Heart left ventricle (tissue), 16 donors: ENCODE results near the gene TAC3. TPM values are rescaled to one million over a fixed set of nuclear protein-coding genes. Genes with fewer than 3 reads are reported as not detected.

Experiments used
- ATAC-seq, 4 donors: fragments of 200-7000 bp; cut with Tn5 transposase; one replicate each; pipeline ENCODE4 v1.9.1; 2020 to 2022; ENCODE audit warnings: moderate library complexity in 4 of 4, mild to moderate bottlenecking in 3 of 4, moderate number of reproducible peaks in 1 of 4
- DNase-seq, 5 donors: peaks; one replicate each; pipeline ENCODE4 v3.0.0-alpha.2; 2020
- H3K27ac ChIP-seq, 12 donors: fragments of 200-600 bp; sonication (generic) in 4 of 12; one replicate each; pipeline versions ENCODE4 v1.5.0 to v1.8.0; 2016 to 2022; ENCODE audit warnings: mild to moderate bottlenecking in 2 of 12
- H3K27me3 ChIP-seq, 9 donors: fragments of 200-600 bp; sonication (generic) in 2 of 9; one replicate each; pipeline versions ENCODE4 v1.5.1 to v1.8.0; 2016 to 2022; ENCODE audit warnings: mild to moderate bottlenecking in 3 of 9
- H3K36me3 ChIP-seq, 9 donors: fragments of 200-600 bp; sonication (generic) in 2 of 9; one replicate each; pipeline versions ENCODE4 v1.5.0 to v1.8.0; 2018 to 2022; ENCODE audit warnings: mild to moderate bottlenecking in 2 of 9
- H3K4me1 ChIP-seq, 12 donors: fragments of 200-600 bp; sonication (generic) in 4 of 12; one replicate each; pipeline versions ENCODE4 v1.5.0 to v1.8.0; 2016 to 2022; ENCODE audit warnings: mild to moderate bottlenecking in 3 of 12
- H3K4me3 ChIP-seq, 12 donors: fragments of 200-600 bp; sonication (generic) in 4 of 12; one replicate each; pipeline versions ENCODE4 v1.5.0 to v1.8.0; 2017 to 2022; ENCODE audit warnings: mild to moderate bottlenecking in 9 of 12, moderate library complexity in 4 of 12
- H3K9me3 ChIP-seq, 12 donors: fragments of 200-600 bp; sonication (generic) in 4 of 12; one replicate each; pipeline versions ENCODE4 v1.5.0 to v1.8.0; 2016 to 2022; ENCODE audit warnings: mild to moderate bottlenecking in 1 of 12
- POLR2A ChIP-seq, 2 donors: fragments of 450-650 bp; IDR thresholded peaks; one replicate each; pipeline ENCODE4 v1.6.1; 2017; ENCODE audit warnings: antibody characterized with exemption in 2 of 2, mild to moderate bottlenecking in 2 of 2, moderate library complexity in 2 of 2
- WGBS, 4 donors: extraction: QIAGEN DNeasy Blood & Tissue Kit in 2 of 4; methylation state at CpG; one replicate each; pipeline versions ENCODE4 v1.1.5 to v1.1.7; 2013 to 2018; 5-methylcytosine and 5-hydroxymethylcytosine counted together
- intact Hi-C, 10 donors: fragments of 100-400 bp; cut with DNase I; formaldehyde crosslinking; loops; one replicate each; pipeline versions ENCODE4 v1.11.1 to v1.14.2; 2022
- polyA plus RNA-seq, 2 donors: library from polyadenylated mRNA; stranded (reverse); fragments of 200-250 nt; gene quantifications; one replicate each; pipeline ENCODE4 v1.2.3, GENCODE V29; 2013
- total RNA-seq, 9 donors: library from RNA; depleted of rRNA in 2 of 9; stranded (reverse); fragments of >200 nt in 2 of 9; fragmentation: NEBNext Ultra II Directional in 3 of 9; extraction: Animal tissue kit (Norgen Biotek cat#: 25700) in 3 of 9; gene quantifications; one replicate each; pipeline versions ENCODE4 v1.1.0 to v1.2.4, GENCODE V29; 2016 to 2023
- TF ChIP-seq, protein P1 (sequence below), 12 donors: fragments of 200-600 bp; sonication (generic) in 4 of 12; IDR thresholded peaks; one replicate each; pipeline versions ENCODE4 v1.5.0 to v1.8.0; 2018 to 2022; ENCODE audit warnings: antibody characterized with exemption in 12 of 12, mild to moderate bottlenecking in 5 of 12
- donor health status: ischemic (EF 13 %, LVEDD 7.1; RV severe dilation, severe dysfunction).
- donor health status: healthy with polysubstance abuse.
- donor health status: DM: no; HTN: yes; CAD: no.
- donor health status: DM: no; HTN: no; CAD: no.
- donor health status: ischemic (EF 25% LVEDD 6.9; RV normal size, moderate dysfunction).
- donor health status: ischemic (EF 25% LVEDD 5.7; RV mildly dilated, moderate dysfunction).
- donor health status: healthy.
- donor health status: DM: yes; HTN: yes; CAD: no.
- donor health status: ischemic (EF 35%, LVEDD 5.7; RV mildly dilated, moderate dysfunction).
- donor health status: nonischemic (EF 11% LVEDD 7.7; RV severe dilation, severe dysfunction).
- donor health status: DM: yes; HTN: yes; CAD: no.
- donor health status: PGD.
- donor health status: ischemic (EF 29% LVEDD 5.4; RV normal size, mild dysfunction).
- donor health status: nonischemic (EF 23%, LVEDD 6.1; RV moderate dilation, normal function).

Gene TAC3
- total and polyA plus RNA-seq, 11 donors, result not detected

DNA sequence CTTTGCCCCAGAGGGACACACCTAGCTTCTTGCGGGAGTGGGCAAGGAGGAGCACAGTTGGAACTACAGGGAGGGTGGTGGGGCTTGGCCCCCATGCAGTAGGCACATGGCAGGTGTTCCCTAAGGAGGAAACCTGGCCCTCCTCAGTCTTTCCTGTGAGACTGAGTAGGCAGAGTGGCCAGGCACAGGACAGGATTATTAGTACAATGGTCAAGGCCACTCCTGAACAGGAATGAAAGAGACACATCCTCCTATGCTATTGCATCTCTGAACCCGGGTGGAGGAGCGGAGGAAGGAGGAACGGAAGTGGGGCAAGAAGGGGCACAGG is 32.8 kb upstream of the TAC3 start:
- intact Hi-C loops, result no loop called here
- Histone ChIP-seq H3K27ac (no peak overlapping the region), H3K9me3 (no peaks in the 10 kb centered on the region), H3K36me3 (no peaks in the 10 kb centered on the region), H3K27me3 (peaks cover 0 to 11% (median 0%) of the 10 kb centered on the region in 9 donors), H3K4me1 (peaks cover 0 to 36% (median 0%) of the 10 kb centered on the region in 12 donors), H3K4me3 (no peak overlapping the region)
- no peak for DNase-seq
- ATAC-seq, result no peak
- TF ChIP-seq, protein P1, sequence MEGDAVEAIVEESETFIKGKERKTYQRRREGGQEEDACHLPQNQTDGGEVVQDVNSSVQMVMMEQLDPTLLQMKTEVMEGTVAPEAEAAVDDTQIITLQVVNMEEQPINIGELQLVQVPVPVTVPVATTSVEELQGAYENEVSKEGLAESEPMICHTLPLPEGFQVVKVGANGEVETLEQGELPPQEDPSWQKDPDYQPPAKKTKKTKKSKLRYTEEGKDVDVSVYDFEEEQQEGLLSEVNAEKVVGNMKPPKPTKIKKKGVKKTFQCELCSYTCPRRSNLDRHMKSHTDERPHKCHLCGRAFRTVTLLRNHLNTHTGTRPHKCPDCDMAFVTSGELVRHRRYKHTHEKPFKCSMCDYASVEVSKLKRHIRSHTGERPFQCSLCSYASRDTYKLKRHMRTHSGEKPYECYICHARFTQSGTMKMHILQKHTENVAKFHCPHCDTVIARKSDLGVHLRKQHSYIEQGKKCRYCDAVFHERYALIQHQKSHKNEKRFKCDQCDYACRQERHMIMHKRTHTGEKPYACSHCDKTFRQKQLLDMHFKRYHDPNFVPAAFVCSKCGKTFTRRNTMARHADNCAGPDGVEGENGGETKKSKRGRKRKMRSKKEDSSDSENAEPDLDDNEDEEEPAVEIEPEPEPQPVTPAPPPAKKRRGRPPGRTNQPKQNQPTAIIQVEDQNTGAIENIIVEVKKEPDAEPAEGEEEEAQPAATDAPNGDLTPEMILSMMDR (IDR thresholded peaks at IDR 0.05), result no peak
- no peak for TF ChIP-seq POLR2A (IDR thresholded peaks at IDR 0.05)
- 67 to 88% (median 74%) methylated on average over 4 of the region's 4 CpGs for WGBS, 4 donors

DNA sequence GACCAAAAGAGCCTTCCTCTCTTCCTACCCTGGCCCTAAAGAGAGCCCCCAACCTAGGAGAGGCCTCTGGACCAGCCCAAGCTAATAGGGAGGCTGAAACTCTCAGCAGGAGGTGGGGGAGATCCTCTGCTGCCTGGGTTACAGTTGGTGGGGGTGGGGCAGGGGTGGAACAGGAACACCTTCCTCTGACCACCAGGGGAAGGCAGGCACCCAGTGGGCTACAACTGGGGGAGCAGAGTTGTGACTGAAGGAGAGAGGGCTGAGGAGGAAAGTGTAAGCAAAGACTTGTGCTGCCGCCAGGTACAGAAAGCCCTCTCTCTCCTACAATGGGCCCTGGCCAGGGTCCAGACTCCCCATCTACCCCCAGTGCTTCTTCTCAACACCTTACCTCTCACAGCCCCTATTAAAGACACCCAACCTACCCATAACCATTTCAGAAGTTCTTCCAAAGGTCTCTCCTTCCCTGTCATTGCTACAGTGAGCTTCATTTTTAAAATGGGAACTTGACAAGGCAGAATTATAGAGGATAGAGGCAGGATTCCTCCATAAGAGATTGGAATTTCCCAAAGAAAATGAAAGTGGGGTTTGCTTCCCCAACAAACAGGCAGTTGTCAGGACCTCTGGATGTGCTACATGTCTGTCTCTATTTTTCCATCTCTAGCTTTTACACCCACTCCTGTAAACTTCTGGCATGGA is 32.2 kb upstream of the TAC3 start:
- Histone ChIP-seq H3K9me3 (no peaks in the 10 kb centered on the region), H3K4me1 (peaks cover 0 to 36% (median 0%) of the 10 kb centered on the region in 12 donors), H3K36me3 (no peaks in the 10 kb centered on the region), H3K27me3 (peaks cover 0 to 16% (median 0%) of the 10 kb centered on the region in 9 donors), H3K4me3 (no peak overlapping the region), H3K27ac (no peak overlapping the region)
- TF ChIP-seq, protein P1 (IDR thresholded peaks at IDR 0.05), result no peak
- TF ChIP-seq POLR2A (IDR thresholded peaks at IDR 0.05), result no peak
- 75 to 83% (median 77%) methylated on average over 1 of the region's 1 CpG for WGBS, 4 donors
- intact Hi-C loops, result no loop called here
- no peak for ATAC-seq
- no peak for DNase-seq

DNA sequence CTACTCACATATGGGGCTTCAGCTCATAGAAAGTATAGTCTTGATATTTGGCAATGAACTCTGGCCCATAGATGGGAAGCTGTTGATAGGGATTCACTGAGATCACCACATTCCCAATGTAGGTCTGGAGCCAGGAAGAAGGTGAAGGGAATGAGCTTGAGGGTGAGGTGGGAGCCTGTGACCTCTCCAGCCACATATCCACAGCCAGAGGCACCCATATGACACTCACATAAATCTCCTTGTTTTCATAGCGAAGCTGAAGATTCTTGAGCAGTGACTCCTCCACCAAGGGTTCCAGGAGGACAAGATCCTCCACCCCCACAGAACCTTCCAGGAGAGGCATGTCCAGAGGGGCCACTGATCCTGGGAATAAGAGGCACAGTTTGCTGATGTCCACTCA is 31.7 kb upstream of the TAC3 start:
- H3K9me3 ChIP-seq, result no peaks in the 10 kb centered on the region
- DNase-seq (no peak), ATAC-seq (no peak)
- no peak overlapping the region for H3K4me3 ChIP-seq
- intact Hi-C loops, result no loop called here
- no peak overlapping the region for H3K27ac ChIP-seq
- H3K36me3 ChIP-seq, result no peaks in the 10 kb centered on the region
- peaks cover 0 to 16% (median 0%) of the 10 kb centered on the region in 9 donors for H3K27me3 ChIP-seq
- WGBS, 4 donors, result 69 to 81% (median 75%) methylated on average over 1 of the region's 1 CpG
- no peak for TF ChIP-seq POLR2A (IDR thresholded peaks at IDR 0.05)
- TF ChIP-seq, protein P1 (IDR thresholded peaks at IDR 0.05), result no peak
- H3K4me1 ChIP-seq, result peaks cover 0 to 36% (median 0%) of the 10 kb centered on the region in 12 donors

DNA sequence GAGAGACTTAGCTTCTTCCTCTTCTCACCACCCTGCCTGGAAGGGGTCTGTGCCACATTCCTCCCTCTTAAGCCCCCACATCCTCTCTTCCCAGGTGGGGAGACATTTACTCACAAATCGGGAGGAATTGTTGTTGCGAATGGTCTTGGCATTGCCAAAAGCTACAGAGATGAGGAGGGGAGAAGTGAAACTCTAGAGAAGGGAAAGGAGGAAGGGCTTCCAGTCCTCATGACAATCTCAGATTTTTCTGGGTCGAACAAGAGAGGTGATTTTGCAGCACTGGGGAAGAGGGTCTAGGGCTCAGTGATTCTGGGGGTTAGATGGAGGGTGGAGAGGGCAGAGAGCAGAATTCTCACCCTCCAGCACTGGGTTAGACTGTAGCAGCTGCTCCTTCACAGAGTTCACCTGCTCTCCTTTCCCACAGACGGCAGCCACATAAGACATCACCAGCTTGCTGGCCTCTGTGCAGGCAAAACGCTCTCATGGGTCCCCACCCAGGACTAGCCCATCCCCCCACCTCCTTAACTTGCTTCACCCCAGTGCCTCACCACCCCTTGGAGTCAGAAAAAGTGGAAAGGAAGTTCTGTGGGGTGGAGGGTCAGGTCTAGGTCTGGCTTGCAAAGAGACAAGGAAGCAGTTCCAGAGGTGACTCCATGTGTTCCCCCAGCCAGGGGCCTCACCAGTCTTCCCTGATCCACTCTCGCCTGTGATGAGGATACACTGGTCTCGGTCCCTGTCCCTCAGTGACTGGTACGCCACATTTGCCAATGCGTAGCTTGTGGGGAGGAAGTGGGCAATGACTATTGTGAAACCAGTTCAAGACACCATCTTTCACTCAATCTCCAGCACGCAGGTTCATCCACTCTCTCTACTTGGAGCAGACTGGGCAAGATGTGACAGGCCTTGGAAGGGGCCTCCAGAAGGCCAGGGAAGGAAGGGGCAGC is 30.9 kb upstream of the TAC3 start:
- intact Hi-C loops, result no loop called here
- Histone ChIP-seq H3K27ac (peak overlapping the region in 1 of 12 donors; percentile 44), H3K4me3 (no peak overlapping the region), H3K4me1 (peaks cover 0 to 36% (median 0%) of the 10 kb centered on the region in 12 donors), H3K27me3 (peaks cover 0 to 16% (median 0%) of the 10 kb centered on the region in 9 donors), H3K9me3 (no peaks in the 10 kb centered on the region), H3K36me3 (no peaks in the 10 kb centered on the region)
- 67 to 84% (median 76%) methylated on average over 9 to 10 of the region's 10 CpGs for WGBS, 4 donors
- DNase-seq, result peak in 1 of 5 donors; percentile 33
- TF ChIP-seq POLR2A (IDR thresholded peaks at IDR 0.05), result no peak
- TF ChIP-seq, protein P1 (IDR thresholded peaks at IDR 0.05), result no peak
- peak in 2 of 4 donors; percentile 16 to 19 for ATAC-seq
